ENCODE results near the gene SP1.

DNA sequence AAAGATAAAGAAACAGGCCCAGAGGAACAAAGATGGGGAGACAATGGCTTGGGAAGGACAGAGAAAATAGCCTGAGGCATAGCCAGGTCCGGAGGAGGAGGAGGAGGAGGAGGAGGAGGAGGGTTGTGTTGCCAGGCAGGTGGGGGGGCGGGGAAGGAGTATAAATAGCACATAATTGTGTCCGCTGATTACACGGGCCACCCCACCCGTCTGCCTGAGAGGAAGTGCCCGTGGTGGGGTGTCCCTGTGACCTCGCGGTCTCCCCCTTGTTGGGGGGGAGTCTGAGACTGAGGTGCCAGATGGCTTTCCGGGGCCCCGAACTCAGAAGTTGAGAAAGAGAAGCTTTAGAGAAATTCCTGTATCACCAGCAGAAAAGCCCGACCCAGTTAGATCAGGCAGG is 42.0 kb upstream of the SP1 start:
- TF ChIP-seq, protein P1, sequence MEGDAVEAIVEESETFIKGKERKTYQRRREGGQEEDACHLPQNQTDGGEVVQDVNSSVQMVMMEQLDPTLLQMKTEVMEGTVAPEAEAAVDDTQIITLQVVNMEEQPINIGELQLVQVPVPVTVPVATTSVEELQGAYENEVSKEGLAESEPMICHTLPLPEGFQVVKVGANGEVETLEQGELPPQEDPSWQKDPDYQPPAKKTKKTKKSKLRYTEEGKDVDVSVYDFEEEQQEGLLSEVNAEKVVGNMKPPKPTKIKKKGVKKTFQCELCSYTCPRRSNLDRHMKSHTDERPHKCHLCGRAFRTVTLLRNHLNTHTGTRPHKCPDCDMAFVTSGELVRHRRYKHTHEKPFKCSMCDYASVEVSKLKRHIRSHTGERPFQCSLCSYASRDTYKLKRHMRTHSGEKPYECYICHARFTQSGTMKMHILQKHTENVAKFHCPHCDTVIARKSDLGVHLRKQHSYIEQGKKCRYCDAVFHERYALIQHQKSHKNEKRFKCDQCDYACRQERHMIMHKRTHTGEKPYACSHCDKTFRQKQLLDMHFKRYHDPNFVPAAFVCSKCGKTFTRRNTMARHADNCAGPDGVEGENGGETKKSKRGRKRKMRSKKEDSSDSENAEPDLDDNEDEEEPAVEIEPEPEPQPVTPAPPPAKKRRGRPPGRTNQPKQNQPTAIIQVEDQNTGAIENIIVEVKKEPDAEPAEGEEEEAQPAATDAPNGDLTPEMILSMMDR (IDR thresholded peaks at IDR 0.05; ENCODE audit: low read length): no peak
- TF ChIP-seq EZH2 (IDR thresholded peaks at IDR 0.05; ENCODE audit: borderline replicate concordance, low read length): no peak
